ENCODE measurements around the gene TEKT2.

TEKT2 gene

DNA sequence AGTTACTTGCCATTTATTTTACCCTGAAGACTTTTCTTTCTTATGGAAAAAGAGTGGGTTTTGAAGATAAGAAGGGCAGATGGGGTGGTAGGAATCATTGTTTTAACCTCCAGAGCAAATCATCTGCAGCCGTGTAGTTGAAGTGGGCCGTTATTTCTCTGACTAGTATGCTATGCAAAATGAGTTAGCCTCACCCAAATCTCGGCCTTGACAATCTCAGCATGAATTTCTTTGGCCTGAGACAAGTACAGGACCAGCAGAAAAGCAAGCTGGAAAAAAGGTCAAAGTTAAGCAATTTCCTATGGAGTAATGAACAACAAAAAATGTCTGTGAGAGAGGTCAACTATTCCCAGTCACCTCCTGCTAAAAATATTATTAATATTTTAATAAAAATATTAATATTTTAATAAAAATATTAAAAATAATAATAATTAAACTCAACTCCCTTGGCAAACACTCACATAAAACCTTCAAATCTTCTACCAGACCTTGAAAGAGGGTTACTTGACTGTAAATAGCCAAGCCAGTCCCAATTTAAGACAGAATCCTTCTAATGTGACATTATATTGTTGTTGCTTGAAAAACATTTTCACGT lies 6.8 kb upstream of the TEKT2 start:
- Histone ChIP-seq H3K4me3 (ENCODE audit: low read depth, low read length) (no peak overlapping the region), H3K36me3 (ENCODE audit: control insufficient read depth, insufficient read depth, low read length) (no peaks in the 10 kb centered on the region), H3K9ac (ENCODE audit: low read depth, low read length) (no peak overlapping the region), H3K27ac (ENCODE audit: low read depth, low read length) (no peak overlapping the region), H3K4me1 (ENCODE audit: control insufficient read depth, insufficient read depth, low read length) (no peaks in the 10 kb centered on the region), H3K9me3 (ENCODE audit: control insufficient read depth, insufficient read depth, low read length) (no peaks in the 10 kb centered on the region), H3K27me3 (ENCODE audit: control insufficient read depth, insufficient read depth, low read length) (no peaks in the 10 kb centered on the region)

DNA sequence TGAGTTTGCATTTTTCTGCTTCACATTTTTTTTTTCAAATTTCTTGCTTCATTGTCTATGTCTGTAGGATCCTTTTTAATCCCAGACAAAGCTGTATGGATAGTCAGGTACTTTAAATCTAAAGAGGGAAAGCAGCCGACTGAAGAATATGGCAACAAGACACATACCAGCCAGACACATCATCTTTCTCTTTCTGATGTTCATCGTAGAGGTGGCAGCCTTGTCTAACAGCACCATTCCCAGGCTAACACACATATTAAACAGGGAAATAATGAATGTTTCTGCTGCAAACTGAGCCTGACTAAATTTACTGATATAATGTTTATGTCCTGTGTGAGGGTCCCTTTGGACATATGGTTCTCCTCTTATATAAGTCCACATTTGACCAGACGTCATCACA lies 3.7 kb upstream of the TEKT2 start:
- no peaks in the 10 kb centered on the region for H3K9me3 ChIP-seq (ENCODE audit: control insufficient read depth, insufficient read depth, low read length)
- no peaks in the 10 kb centered on the region for H3K36me3 ChIP-seq (ENCODE audit: control insufficient read depth, insufficient read depth, low read length)
- H3K27me3 ChIP-seq (ENCODE audit: control insufficient read depth, insufficient read depth, low read length): no peaks in the 10 kb centered on the region; the same call in 1 of the 2 replicates
- no peak overlapping the region for H3K27ac ChIP-seq (ENCODE audit: low read depth, low read length)
- H3K9ac ChIP-seq (ENCODE audit: low read depth, low read length): no peak overlapping the region
- H3K4me3 ChIP-seq (ENCODE audit: low read depth, low read length): no peak overlapping the region
- H3K4me1 ChIP-seq (ENCODE audit: control insufficient read depth, insufficient read depth, low read length): no peaks in the 10 kb centered on the region

DNA sequence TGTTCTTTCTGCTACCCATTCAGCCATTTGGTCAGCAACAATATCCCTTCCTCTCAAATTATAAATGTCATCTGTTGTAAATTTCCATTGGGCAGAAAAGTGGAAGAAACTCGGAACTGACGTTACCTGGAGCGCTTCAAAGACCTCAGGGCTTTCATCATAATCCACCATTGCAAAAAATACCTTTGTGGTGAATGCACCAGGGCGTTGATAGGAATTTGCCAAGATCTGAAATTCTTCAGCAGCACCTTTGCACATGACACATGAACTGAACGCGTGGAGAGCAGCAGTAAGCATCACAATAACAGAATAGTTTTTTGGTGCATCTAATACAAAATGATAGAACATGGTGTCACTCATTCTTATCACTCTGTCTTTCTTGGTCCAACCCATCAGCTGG lies 3.1 kb upstream of the TEKT2 start:
- no peak overlapping the region for H3K27ac ChIP-seq (ENCODE audit: low read depth, low read length)
- no peaks in the 10 kb centered on the region; the same call in 1 of the 2 replicates for H3K27me3 ChIP-seq (ENCODE audit: control insufficient read depth, insufficient read depth, low read length)
- H3K36me3 ChIP-seq (ENCODE audit: control insufficient read depth, insufficient read depth, low read length): no peaks in the 10 kb centered on the region
- no peaks in the 10 kb centered on the region for H3K4me1 ChIP-seq (ENCODE audit: control insufficient read depth, insufficient read depth, low read length)
- no peak overlapping the region for H3K4me3 ChIP-seq (ENCODE audit: low read depth, low read length)
- no peaks in the 10 kb centered on the region for H3K9me3 ChIP-seq (ENCODE audit: control insufficient read depth, insufficient read depth, low read length)
- no peak overlapping the region for H3K9ac ChIP-seq (ENCODE audit: low read depth, low read length)

GRCh38 chr1:36081926-36082485 lies 1.9 kb upstream of the TEKT2 start:
- H3K9ac ChIP-seq (ENCODE audit: low read depth, low read length): no peak overlapping the region
- no peaks in the 10 kb centered on the region; the same call in 1 of the 2 replicates for H3K27me3 ChIP-seq (ENCODE audit: control insufficient read depth, insufficient read depth, low read length)
- no peak overlapping the region for H3K27ac ChIP-seq (ENCODE audit: low read depth, low read length)
- no peaks in the 10 kb centered on the region for H3K4me1 ChIP-seq (ENCODE audit: control insufficient read depth, insufficient read depth, low read length)
- no peaks in the 10 kb centered on the region for H3K9me3 ChIP-seq (ENCODE audit: control insufficient read depth, insufficient read depth, low read length)
- H3K36me3 ChIP-seq (ENCODE audit: control insufficient read depth, insufficient read depth, low read length): no peaks in the 10 kb centered on the region
- H3K4me3 ChIP-seq (ENCODE audit: low read depth, low read length): no peak overlapping the region

DNA sequence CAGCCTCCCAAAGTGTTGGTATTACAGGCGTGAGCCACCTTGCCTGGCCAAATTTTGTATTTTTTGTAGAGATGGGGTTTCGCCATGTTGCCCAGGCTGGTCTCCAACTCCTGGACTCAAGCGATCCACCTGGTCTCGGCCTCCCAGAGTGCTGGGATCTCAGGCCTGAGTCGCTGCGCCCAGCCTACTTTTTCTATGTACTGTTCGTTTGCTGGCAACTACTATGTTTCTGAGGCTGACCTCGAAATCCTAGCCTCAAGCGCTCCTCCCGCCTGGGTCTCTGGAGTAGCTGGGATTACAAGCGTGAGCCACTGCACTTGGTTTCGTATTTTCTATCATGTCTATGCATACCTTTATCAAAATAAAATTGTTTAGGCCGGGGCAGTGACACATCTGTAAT lies 675 bp upstream of the TEKT2 start:
- 0 out of 2 replicates have a peak, but pooled peaks cover under 1% of the 10 kb centered on the region for H3K4me1 ChIP-seq (ENCODE audit: control insufficient read depth, insufficient read depth, low read length)
- no peak overlapping the region for H3K27ac ChIP-seq (ENCODE audit: low read depth, low read length)
- no peaks in the 10 kb centered on the region; the same call in 1 of the 2 replicates for H3K27me3 ChIP-seq (ENCODE audit: control insufficient read depth, insufficient read depth, low read length)
- H3K4me3 ChIP-seq (ENCODE audit: low read depth, low read length): peak overlapping the region; percentile 66; the same call in 1 of the 2 replicates
- no peaks in the 10 kb centered on the region for H3K9me3 ChIP-seq (ENCODE audit: control insufficient read depth, insufficient read depth, low read length)
- no peak overlapping the region for H3K9ac ChIP-seq (ENCODE audit: low read depth, low read length)
- no peaks in the 10 kb centered on the region for H3K36me3 ChIP-seq (ENCODE audit: control insufficient read depth, insufficient read depth, low read length)

DNA sequence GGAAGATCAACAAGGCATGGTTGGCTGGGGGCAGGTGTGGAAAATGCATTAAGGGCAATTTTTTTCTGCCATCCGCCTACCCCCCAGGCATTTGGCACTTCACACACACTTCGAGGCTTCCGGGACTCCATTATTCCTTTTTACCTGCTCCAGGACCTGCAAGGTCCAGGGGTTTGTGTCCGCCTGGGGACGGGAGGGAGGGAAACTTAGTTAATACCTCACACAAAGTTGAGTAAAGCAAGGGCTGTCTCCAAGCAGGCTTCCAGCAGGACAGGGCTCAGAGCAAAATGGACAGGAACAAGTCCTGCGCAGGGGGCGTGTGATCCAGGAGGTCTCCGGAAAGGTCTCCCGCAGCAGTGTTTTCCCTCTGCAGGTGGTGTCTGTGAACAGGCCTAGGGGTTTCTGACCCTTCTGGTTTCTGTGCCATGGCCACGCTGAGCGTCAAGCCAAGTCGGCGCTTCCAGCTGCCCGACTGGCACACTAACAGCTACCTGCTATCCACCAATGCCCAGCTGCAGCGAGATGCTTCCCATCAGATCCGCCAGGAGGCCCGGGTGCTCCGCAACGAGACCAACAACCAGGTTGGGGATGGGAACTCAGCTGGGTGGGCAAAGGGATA lies 712 bp downstream of the TEKT2 start:
- H3K27ac ChIP-seq (ENCODE audit: low read depth, low read length): peak overlapping the region; percentile 35
- no peak overlapping the region for H3K9ac ChIP-seq (ENCODE audit: low read depth, low read length)
- no peaks in the 10 kb centered on the region; the same call in 1 of the 2 replicates for H3K27me3 ChIP-seq (ENCODE audit: control insufficient read depth, insufficient read depth, low read length)
- H3K4me3 ChIP-seq (ENCODE audit: low read depth, low read length): peak overlapping the region; percentile 66
- H3K9me3 ChIP-seq (ENCODE audit: control insufficient read depth, insufficient read depth, low read length): no peaks in the 10 kb centered on the region
- H3K4me1 ChIP-seq (ENCODE audit: control insufficient read depth, insufficient read depth, low read length): peaks cover 3% of the 10 kb centered on the region; the same call in 1 of the 2 replicates
- H3K36me3 ChIP-seq (ENCODE audit: control insufficient read depth, insufficient read depth, low read length): no peaks in the 10 kb centered on the region

GRCh38 chr1:36085126-36085525 lies 1.2 kb downstream of the TEKT2 start:
- Histone ChIP-seq H3K27me3 (ENCODE audit: control insufficient read depth, insufficient read depth, low read length) (no peaks in the 10 kb centered on the region; the same call in 1 of the 2 replicates), H3K27ac (ENCODE audit: low read depth, low read length) (no peak overlapping the region), H3K4me1 (ENCODE audit: control insufficient read depth, insufficient read depth, low read length) (peaks cover 8% of the 10 kb centered on the region; the same call in 1 of the 2 replicates), H3K36me3 (ENCODE audit: control insufficient read depth, insufficient read depth, low read length) (0 out of 2 replicates have a peak, but pooled peaks cover under 1% of the 10 kb centered on the region), H3K9ac (ENCODE audit: low read depth, low read length) (no peak overlapping the region), H3K9me3 (ENCODE audit: control insufficient read depth, insufficient read depth, low read length) (no peaks in the 10 kb centered on the region), H3K4me3 (ENCODE audit: low read depth, low read length) (no peak overlapping the region)

- Histone ChIP-seq H3K27ac (ENCODE audit: low read depth, low read length) (no peak overlapping the region), H3K4me3 (ENCODE audit: low read depth, low read length) (no peak overlapping the region), H3K27me3 (ENCODE audit: control insufficient read depth, insufficient read depth, low read length) (no peaks in the 10 kb centered on the region; the same call in 1 of the 2 replicates), H3K4me1 (ENCODE audit: control insufficient read depth, insufficient read depth, low read length) (peaks cover 9% of the 10 kb centered on the region; the same call in 1 of the 2 replicates), H3K36me3 (ENCODE audit: control insufficient read depth, insufficient read depth, low read length) (peaks cover 6% of the 10 kb centered on the region), H3K9me3 (ENCODE audit: control insufficient read depth, insufficient read depth, low read length) (no peaks in the 10 kb centered on the region), H3K9ac (ENCODE audit: low read depth, low read length) (no peak overlapping the region)
Measured at GRCh38 chr1:36085686-36086526, 2.0 kb downstream of the TEKT2 start.

DNA sequence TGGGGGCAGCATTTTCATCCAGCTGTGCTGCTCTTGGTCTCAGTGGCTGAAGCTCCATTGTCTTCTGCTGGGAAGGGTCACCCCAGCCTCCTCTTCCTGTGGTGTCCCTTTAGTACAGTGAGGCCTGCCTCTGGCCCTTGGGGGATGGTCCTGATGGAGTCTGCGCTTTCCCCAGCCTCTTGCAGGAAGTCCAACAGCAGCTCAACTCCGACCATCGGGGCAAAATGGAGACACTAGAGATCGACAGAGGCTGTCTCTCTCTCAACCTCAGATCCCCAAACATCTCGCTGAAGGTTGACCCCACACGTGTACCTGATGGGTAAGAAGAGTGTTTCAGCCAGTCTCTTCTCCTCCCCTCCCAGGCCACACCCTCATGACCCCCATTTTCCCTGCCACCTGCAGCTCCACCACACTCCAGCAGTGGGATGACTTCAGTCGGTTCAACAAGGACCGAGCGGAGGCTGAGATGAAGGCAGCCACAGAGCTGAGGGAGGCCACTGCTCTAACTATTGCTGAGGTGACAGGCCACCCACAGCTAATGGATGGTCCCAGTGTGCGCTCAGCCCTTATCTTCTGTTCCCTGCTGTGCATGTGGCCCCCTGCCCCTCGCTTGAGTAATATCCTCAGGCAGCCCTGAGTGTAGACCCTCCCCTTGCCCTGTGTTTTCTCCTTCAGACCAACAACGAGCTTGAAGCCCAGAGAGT lies 2.8 kb downstream of the TEKT2 start:
- H3K9me3 ChIP-seq (ENCODE audit: control insufficient read depth, insufficient read depth, low read length): no peaks in the 10 kb centered on the region
- peaks cover 13% of the 10 kb centered on the region for H3K36me3 ChIP-seq (ENCODE audit: control insufficient read depth, insufficient read depth, low read length)
- H3K4me1 ChIP-seq (ENCODE audit: control insufficient read depth, insufficient read depth, low read length): peaks cover 9% of the 10 kb centered on the region; the same call in 1 of the 2 replicates
- H3K27ac ChIP-seq (ENCODE audit: low read depth, low read length): no peak overlapping the region
- H3K9ac ChIP-seq (ENCODE audit: low read depth, low read length): no peak overlapping the region
- H3K27me3 ChIP-seq (ENCODE audit: control insufficient read depth, insufficient read depth, low read length): no peaks in the 10 kb centered on the region; the same call in 1 of the 2 replicates
- H3K4me3 ChIP-seq (ENCODE audit: low read depth, low read length): no peak overlapping the region
